Neural cell (in vitro differentiated cells): ENCODE data around the gene CTNNA1.

Experiments used
- CTCF ChIP-seq: fragments of 450-650 bp; IDR thresholded peaks from 2 replicates; pipeline ENCODE4 v1.5.1; 2014; ENCODE audit warnings: antibody characterized with exemption, mild to moderate bottlenecking, moderate library complexity; ENCODE audit not compliant: poor library complexity, severe bottlenecking
- EZH2 ChIP-seq: fragments of 200-600, 300-800 bp; shearing (Covaris generic), sonication (generic); IDR thresholded peaks from 2 replicates; pipeline ENCODE4 v1.6.1; 2014; ENCODE audit warnings: antibody characterized with exemption, low read length, borderline replicate concordance, mild to moderate bottlenecking; ENCODE audit not compliant: insufficient read depth, poor library complexity, severe bottlenecking

- no peak for TF ChIP-seq CTCF
- TF ChIP-seq EZH2 = no peak
These were observed 136.8 kb downstream of the CTNNA1 start for GRCh38 chr5:138889994-138890393.
